Mucosa of descending colon (tissue), 3 donors: ENCODE measurements around the gene DPYSL4. TPM values are rescaled to one million over a fixed set of nuclear protein-coding genes. Genes with fewer than 3 reads are reported as not detected.

ENCODE experiments used
- ATAC-seq: fragments of 200-7000 bp; cut with Tn5 transposase; one replicate; pipeline ENCODE4 v1.9.1; 2020; ENCODE audit warnings: mild to moderate bottlenecking, moderate library complexity
- DNase-seq, 3 donors: peaks; one replicate each; pipeline ENCODE4 v3.0.0-alpha.2; 2020
- H3K36me3 ChIP-seq: fragments of 200-600 bp; one replicate; pipeline ENCODE4 v1.8.0; 2021; ENCODE audit warnings: low read depth, mild to moderate bottlenecking
- H3K4me1 ChIP-seq: fragments of 200-600 bp; one replicate; pipeline ENCODE4 v1.8.0; 2021; ENCODE audit warnings: low read depth, mild to moderate bottlenecking
- H3K4me3 ChIP-seq: fragments of 200-600 bp; one replicate; pipeline ENCODE4 v1.8.0; 2021; ENCODE audit warnings: mild to moderate bottlenecking
- H3K9me3 ChIP-seq: fragments of 200-600 bp; one replicate; pipeline ENCODE4 v1.8.0; 2021; ENCODE audit warnings: mild to moderate bottlenecking
- intact Hi-C, 2 donors: fragments of 100-400 bp; cut with DNase I in 1 of 2; cut with micrococcal nuclease in 1 of 2; formaldehyde crosslinking; loops; one replicate each; pipeline versions ENCODE4 v1.11.0 to v1.11.1; 2022; cut with DNase I, micrococcal nuclease
- total RNA-seq, 3 donors: library from RNA; stranded (reverse); fragmentation: NEBNext Ultra II Directional in 2 of 3; extraction: Animal tissue kit (Norgen Biotek cat#: 25700) in 2 of 3; gene quantifications; one replicate each; pipeline versions ENCODE4 v1.2.1 to v1.2.4, GENCODE V29; 2021 to 2023
- TF ChIP-seq, protein P1 (sequence below): fragments of 200-600 bp; IDR thresholded peaks from one replicate; pipeline ENCODE4 v1.8.0; 2022; ENCODE audit warnings: antibody characterized with exemption, mild to moderate bottlenecking
- donor health status: DM: no; HTN: no; CAD: no; lungs with moderate emphysema.
- donor health status: DM: no; HTN: no; CAD: no.
- donor health status: DM: no; HTN: yes; CAD: no.

The DPYSL4 gene
- total RNA-seq, 3 donors from 2014 or later = 0.46 to 1.3 (median 0.55) TPM

DNA sequence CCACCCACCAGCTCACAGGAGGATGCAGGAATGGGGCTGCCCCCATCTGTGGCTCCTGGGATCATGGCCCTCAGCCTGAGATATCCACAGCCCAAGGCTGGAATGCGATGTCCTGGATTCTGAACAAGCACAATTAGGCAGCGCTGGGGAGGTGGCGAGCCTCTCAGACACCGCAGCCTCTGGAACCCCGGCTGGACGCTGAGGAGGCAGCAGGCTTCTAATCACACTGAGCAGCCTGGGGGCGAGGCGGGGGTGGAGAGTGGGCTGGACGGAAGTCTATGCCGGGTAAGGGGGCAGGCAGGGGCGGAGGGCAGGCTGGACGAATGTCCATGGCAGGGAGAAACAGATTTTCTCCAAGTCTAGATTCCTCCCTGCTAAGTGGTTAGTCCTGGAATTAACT is 56.4 kb downstream of the DPYSL4 start:
- no peaks in the 10 kb centered on the region for H3K36me3 ChIP-seq
- no peak overlapping the region for H3K4me3 ChIP-seq
- DNase-seq = no peak
- peaks cover under 1% of the 10 kb centered on the region for H3K4me1 ChIP-seq
- intact Hi-C loops = no loop called here
- no peak for ATAC-seq
- no peaks in the 10 kb centered on the region for H3K9me3 ChIP-seq
- TF ChIP-seq, protein P1, sequence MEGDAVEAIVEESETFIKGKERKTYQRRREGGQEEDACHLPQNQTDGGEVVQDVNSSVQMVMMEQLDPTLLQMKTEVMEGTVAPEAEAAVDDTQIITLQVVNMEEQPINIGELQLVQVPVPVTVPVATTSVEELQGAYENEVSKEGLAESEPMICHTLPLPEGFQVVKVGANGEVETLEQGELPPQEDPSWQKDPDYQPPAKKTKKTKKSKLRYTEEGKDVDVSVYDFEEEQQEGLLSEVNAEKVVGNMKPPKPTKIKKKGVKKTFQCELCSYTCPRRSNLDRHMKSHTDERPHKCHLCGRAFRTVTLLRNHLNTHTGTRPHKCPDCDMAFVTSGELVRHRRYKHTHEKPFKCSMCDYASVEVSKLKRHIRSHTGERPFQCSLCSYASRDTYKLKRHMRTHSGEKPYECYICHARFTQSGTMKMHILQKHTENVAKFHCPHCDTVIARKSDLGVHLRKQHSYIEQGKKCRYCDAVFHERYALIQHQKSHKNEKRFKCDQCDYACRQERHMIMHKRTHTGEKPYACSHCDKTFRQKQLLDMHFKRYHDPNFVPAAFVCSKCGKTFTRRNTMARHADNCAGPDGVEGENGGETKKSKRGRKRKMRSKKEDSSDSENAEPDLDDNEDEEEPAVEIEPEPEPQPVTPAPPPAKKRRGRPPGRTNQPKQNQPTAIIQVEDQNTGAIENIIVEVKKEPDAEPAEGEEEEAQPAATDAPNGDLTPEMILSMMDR = no peak

DNA sequence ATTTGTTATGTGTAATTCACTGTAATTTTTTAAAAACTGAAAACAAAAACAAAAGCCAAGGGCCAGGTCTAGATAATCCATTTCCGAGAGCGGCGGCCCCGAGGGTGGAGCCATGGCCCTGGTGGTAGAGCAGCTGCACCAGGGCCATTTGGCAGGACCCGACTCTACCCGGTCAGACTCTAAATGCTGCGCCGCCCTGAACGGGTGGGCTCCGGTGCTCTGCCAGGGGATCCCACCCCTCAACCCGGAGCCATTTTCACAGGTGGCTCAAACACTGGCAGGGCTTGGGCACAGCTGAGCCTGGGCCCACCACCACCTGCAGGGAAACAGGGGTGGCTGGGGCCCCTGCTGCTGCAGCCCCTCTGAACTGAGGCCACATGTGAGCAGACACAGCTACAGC is 56.9 kb downstream of the DPYSL4 start:
- DNase-seq = no peak
- Histone ChIP-seq H3K9me3 (no peaks in the 10 kb centered on the region), H3K4me1 (peaks cover 5% of the 10 kb centered on the region), H3K36me3 (no peaks in the 10 kb centered on the region), H3K4me3 (no peak overlapping the region)
- ATAC-seq = no peak
- intact Hi-C loops = no loop called here
- TF ChIP-seq, protein P1 = no peak

DNA sequence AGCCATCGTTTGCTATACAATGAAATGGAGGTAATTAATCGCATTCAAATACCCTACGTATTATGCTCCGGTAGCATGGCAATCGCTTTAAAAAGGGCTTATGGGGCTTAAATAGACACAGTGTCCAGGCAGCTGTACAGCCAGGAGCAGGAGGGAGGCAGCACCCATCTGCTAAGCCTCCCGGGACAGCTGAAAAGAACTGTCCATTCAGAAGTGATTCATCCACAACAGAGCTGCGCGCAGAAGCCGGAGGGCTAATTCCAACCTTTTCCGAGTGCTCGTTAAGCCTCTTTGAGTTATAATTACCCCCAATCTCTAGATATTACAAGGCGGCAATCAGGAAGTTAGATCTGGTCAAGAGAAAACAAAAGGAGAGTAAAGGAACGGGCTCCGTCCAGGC is 58.3 kb downstream of the DPYSL4 start:
- no peak for DNase-seq
- no peaks in the 10 kb centered on the region for H3K9me3 ChIP-seq
- intact Hi-C loops = no loop called here
- peaks cover 6% of the 10 kb centered on the region for H3K4me1 ChIP-seq
- H3K4me3 ChIP-seq = no peak overlapping the region
- ATAC-seq = no peak
- H3K36me3 ChIP-seq = no peaks in the 10 kb centered on the region
- TF ChIP-seq, protein P1 = no peak

DNA sequence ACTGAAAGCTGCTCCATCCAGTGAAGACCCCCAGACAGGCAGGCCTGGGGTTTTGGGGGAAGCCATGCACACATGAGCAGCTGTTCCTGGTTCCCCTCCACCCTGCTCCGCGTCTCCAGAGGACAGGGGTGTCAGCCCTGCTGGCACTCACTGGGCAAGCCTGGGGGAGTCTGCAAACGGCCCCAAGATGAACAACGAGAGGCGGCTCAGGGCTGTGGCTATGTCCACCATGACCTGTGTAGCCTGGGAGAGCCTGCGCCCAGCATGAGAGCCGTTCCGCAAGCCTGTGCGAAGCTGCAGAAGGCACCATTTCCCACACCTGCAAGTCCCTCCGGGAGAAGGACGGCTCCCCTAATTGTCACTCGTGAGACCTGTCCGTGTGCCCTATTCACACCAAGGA is 59.5 kb downstream of the DPYSL4 start:
- DNase-seq = no peak
- intact Hi-C loops = no loop called here
- ATAC-seq = no peak
- H3K9me3 ChIP-seq = no peaks in the 10 kb centered on the region
- H3K4me3 ChIP-seq = no peak overlapping the region
- H3K36me3 ChIP-seq = no peaks in the 10 kb centered on the region
- H3K4me1 ChIP-seq = peaks cover 6% of the 10 kb centered on the region
- TF ChIP-seq, protein P1 = no peak

DNA sequence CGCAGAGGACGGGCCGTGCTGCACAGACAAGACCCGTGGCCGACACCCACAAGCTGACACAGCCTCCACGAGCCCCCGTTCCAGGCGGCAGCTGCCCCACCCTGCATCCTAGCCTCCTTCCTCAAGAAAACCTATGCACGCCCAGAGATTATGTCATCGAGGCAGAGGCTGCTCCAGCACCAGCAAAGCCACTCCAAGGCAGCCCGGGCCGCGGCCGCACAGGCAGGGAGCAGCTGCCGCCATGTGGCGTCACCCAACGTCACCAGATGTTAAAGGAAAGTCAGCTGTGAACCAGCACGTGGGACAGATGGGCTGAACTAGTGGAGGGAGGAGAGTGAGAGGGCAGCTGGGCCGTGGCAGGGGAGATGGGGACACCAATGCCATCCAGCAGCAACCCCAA is 61.2 kb downstream of the DPYSL4 start:
- intact Hi-C loops = no loop called here
- no peak for ATAC-seq
- Histone ChIP-seq H3K9me3 (no peaks in the 10 kb centered on the region), H3K4me3 (no peak overlapping the region), H3K4me1 (peaks cover 6% of the 10 kb centered on the region), H3K36me3 (no peaks in the 10 kb centered on the region)
- DNase-seq = no peak
- TF ChIP-seq, protein P1 = no peak
